GM21447 (cell line): ENCODE results near the gene TBC1D3E.
"Not testable (repeated sequence)": the region's sequence is repeated elsewhere in the genome, so short reads cannot be mapped to it uniquely, and the experiment has no call there.

Source experiments
- ATAC-seq: cut with Tn5 transposase; IDR thresholded peaks from one replicate; pipeline ENCODE4 v1.9.1; 2021; ENCODE audit not compliant: unreplicated experiment

TBC1D3E gene

DNA sequence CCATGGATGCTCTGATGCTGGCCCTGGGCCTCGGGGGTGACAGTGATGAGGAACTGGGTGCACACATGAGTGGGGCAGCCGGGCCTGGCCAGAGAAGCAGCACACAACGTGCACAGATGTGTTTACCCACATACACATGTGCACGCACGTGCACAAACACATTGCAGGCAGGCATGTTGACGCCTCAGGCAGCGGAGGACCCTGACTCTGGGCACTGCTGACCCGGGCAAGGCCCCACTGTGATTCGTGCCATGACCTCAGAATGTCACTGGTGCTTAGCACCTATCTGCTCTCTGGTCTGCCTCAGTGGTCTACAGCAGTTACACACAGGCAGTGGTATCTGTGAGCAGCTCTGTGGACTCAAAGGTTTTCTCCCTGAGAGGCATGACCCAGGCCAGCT, at the start of gene TBC1D3E:
TBC1D3E (plus strand) TSS at position 301 of the 400 bp plus-strand sequence. CDS start 1,545 bp downstream, outside the sequence.
- not testable (repeated sequence) for ATAC-seq

DNA sequence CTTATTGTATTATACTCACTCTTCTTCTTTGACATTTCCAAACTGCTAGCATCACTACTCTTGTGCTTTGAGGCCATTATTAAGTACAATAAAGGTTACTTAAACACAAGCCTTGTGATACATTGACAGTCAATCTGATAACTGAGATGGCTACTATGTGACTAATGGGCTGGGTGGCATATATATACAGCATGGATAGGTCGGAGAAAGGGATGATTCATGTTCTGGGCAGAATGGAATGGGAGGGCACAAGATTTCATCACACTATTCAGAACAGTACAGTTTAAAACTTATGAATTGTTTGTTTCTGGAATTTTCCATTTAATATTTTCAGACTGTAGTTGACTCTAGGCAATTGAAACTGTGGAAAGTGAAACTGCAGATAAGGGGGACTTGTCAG, 40.4 kb upstream of the TBC1D3E start:
- ATAC-seq = not testable (repeated sequence)

DNA sequence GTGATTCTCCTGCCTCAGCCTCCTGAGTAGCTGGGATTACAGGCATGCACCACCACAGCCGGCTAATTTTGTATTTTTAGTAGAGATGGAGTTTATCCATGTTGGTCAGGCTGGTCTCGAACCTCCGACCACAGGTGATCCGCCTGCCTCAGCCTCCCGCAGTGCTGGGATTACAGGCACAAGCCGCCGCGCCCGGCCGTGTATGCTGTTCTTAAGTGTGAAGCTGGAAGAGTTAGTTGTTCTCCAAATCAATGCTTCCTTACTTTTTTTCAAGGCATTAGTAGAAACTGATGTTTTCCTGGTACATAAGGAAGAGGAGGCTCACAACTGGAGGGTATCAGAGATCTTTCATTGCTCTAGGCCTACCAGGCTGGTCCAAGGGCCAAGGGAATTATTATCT, 39.6 kb upstream of the TBC1D3E start:
- not testable (repeated sequence) for ATAC-seq

DNA sequence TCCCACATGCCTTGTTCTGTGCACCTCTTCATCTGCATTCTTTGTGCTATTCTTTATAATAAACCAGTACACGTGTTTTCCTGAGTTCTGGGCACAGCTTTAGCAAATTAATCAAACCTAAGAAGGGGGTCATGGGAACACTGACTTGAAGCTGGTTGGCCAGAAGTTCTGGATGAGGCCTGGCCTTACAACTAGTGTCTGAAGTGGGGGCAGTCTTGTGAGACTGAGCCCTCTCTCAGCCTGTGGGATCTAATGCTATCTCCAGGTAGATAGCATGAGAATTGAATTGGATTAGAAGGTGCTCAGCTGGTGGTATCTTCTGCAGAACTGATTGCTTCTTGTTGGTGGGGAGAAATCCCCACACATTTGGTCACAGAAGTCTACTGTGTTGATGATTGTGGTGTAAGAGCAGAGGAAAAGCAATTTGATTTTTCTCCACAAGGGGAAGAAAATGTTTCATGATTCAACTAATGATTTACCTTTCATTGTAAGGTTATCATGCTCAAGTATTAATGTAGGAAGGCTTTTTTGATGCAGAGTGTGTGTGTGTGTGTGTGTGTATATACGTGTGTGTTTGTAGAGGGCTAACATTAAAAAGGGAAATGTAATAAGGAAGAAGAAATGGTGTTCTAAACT, 33.6 kb upstream of the TBC1D3E start:
- ATAC-seq = not testable (repeated sequence)

DNA sequence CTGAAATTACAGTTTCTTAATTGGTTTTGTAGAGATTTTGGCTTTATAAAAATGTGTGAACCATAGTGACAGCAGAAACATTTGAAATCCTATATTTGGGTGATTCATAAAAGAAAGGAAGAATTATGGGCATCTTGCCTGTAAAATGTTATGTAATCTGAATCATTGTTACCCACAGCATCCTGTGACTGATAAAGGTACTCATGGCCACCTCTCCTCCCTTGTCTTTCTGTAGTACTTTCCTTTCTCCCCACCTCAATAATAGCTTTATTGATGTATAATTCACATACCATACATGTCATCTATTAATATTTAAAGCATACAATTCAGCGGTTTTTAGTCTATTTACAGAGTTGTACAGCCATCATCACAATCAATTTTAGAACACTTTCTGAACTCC, 28.5 kb upstream of the TBC1D3E start:
- ATAC-seq = not testable (repeated sequence)

DNA sequence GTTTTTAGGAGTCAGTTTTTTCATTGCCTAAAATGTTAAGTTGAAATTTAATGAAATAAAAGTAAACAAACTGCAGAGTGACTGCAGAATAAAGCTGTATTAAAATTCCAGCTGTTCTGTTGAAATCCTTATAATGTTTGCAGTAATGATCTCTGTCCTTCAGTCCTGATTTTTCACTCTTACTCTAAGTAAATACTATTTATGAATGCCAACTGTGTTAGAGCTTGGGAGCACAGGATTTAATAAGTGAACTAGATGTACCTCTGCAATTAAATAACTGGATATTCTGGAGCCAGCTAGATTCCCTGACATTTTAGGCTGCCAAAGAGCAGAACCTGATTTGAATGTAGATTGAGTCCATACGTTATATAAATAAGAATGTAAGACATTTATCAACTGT, 7.9 kb upstream of the TBC1D3E start:
- ATAC-seq = not testable (repeated sequence)

DNA sequence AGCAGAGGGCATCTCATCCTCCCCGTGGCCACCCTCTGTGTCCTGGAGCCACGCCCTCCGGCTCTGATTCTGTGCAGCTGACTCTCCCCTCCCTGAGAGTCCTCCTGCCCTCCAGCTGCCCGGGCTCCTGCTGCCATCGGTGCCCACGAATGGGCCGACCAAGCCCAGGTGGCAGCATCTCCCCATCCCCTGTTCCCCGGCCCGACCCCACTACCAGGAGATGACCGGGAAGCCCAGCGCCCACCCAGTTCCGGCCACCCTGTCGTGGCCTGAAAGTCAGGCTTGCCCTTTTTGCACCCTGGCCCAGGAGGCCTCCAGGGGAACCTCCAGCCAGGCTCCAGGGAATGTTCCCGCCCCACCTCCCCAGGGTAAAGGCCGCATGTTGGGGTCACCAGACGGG, 7.1 kb downstream of the TBC1D3E start:
- ATAC-seq = not testable (repeated sequence)
